ENCODE measurements around the gene GLT1D1.
"Not testable (repeated sequence)": the region's sequence is repeated elsewhere in the genome, so short reads cannot be mapped to it uniquely, and the experiment has no call there.

GLT1D1 gene

DNA sequence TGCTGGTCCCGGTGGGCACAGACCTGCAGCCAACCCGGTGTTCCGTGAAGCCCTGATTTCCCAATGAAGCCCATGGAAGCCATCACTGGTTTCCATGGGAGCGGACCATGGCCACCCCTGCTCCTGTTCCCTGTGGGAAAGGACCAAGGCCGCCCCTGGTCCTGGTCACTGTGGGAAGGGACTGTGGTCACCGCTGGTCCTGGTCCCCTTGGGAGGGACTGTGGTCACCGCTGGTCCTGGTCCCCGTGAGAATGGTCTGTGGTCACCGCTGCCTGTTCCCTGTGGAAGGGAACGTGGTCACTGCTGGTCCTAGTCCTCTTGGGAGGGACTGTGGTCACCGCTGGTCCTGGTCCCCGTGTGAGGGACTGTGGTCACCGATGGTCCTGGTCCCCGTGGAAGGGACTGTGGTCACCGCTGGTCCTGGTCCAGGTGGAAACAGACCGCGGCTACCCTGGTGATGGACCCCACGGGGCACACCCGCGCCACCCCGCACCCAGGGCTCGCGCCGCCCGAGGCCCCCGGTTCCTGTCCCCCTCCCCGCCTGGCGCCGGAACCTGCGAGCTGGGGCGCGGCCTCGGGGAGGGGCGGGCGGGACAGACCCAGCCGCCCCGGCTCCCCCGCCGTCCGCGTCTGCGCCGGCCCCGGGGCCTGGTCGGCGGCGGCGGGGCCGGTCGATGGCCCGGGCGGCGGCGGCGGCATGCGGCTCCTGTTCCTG lies at the start of gene GLT1D1:
TSS of gene GLT1D1 (plus strand) at position 594 of the 715 bp plus-strand sequence. CDS start at position 698, 104 bp downstream.
- no peak for DNase-seq (ENCODE audit: low read depth in 2 of 2, low spot score in 1 of 2)

DNA sequence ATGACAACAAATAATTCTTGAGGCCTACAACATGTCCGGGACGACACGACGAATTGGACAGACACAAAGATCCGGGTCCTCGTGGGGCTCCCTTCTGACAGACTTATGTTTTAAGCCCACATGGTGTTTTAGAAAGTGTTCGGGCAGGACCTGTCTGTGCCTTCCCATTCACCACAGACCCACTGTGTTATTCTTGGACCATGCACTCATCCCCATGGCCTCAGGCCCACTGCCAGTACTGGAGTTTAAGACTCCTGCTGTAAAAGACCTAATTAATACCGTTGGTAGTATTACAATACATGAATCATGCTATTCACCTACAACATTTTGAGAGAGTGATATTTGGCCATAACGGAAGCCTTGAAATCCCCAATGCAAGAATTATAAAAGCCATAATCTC lies 49.5 kb upstream of the GLT1D1 start:
- DNase-seq (ENCODE audit: low read depth in 2 of 2, low spot score in 1 of 2): no peak

DNA sequence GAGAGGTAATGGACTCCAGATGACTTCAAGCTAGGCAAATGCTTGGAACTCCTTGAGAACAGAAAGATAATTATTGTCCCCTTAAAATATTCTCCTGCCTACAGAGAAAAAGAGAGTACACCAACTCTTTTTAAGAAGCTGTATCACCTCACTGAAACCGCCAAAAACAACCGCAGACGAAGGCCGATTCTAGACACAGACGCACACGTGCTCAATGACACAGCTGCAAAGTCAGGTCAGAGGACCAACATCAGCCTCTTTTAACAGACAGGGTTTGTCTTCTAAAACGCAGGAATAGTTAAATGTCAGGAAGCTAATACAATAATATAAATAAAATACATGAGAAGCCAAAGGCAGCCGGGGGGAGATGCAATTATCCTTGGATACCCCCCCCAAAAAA lies 48.5 kb upstream of the GLT1D1 start:
- no peak for DNase-seq (ENCODE audit: low read depth in 2 of 2, low spot score in 1 of 2)

DNA sequence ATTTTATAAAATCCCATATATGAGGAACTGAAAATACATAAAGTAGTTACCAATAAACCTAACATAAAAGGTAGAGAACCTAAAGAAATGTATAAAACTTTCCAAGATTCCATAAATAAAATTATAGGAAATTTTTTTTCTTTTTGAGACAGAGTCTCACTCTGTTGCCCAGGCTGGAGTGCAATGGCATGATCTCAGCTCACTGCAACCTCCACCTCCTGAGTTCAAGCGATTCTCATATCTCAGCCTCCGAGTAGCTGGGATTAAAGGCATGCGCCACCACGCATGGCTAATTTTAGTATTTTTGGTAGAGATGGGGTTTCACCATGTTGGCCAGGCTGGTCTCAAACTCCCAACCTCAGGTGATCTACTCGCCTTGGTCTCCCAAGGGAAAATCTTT lies 47.9 kb upstream of the GLT1D1 start:
- DNase-seq (ENCODE audit: low read depth in 2 of 2, low spot score in 1 of 2): not testable (repeated sequence)

DNA sequence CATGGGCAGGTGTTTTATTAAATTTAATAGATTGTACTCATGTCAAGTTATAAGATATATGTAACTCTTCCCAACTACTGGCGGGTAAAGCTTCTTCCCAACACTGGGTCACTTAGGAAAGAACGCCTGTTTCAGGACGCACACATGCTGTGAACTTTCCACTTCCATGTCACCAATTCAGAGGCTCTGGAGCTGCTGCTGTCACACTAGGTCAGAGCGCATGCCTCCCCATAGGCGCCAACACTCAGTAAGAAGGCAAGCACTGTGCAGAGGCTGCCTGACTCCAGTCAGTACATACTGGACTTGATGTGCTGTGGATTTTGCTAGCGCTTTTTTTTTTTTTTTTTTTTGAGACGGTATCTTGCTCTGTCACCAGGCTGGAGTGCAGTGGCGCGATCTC lies 46.7 kb upstream of the GLT1D1 start:
- no peak for DNase-seq (ENCODE audit: low read depth in 2 of 2, low spot score in 1 of 2)

DNA sequence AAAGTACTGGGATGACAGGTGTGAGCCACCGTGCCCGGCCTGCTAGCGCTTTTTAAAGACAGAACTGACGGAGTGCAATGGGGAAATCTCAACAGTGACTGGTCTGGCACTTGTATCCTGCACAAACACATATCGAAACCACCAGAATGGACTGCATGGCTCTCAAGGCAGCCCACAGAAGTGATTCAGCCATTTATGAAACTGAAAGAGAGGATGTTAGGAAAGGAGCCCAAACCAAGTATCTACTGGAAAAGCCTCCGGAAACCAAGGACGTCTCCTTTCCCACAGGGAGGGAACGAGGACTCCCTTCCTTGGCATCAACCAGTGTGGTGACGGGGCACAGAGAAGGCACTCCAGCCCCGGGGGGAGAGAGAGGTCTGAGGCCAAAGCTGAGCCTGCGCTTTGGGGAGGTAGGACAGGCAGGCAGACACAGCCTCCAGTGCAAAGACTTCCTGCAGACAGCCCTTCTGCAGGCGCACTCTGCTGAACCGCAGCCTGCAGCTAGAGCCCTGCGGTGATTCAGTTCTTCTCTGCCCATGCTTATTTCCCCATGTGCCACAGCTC lies 46.0 kb upstream of the GLT1D1 start:
- DNase-seq (ENCODE audit: low read depth in 2 of 2, low spot score in 1 of 2): no peak

DNA sequence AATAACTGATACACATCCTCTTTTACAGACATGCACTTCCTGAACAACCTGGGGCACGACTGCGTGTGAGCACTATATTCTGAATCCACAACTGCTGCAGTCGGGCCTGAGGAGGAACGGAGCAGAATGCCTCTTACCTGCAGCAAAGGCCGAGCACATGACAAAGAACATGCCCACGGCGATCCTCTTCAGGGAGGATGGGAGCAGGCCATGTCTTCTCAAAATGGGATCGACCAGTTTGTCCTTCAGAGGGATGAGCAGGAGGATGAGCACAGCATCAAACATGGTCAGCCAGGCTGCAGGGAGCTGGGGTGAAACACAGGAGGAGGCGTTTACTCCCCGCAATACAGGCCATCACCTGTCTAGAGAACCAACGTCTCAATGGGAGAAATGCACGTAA lies 44.6 kb upstream of the GLT1D1 start:
- DNase-seq (ENCODE audit: low read depth in 2 of 2, low spot score in 1 of 2): no peak

DNA sequence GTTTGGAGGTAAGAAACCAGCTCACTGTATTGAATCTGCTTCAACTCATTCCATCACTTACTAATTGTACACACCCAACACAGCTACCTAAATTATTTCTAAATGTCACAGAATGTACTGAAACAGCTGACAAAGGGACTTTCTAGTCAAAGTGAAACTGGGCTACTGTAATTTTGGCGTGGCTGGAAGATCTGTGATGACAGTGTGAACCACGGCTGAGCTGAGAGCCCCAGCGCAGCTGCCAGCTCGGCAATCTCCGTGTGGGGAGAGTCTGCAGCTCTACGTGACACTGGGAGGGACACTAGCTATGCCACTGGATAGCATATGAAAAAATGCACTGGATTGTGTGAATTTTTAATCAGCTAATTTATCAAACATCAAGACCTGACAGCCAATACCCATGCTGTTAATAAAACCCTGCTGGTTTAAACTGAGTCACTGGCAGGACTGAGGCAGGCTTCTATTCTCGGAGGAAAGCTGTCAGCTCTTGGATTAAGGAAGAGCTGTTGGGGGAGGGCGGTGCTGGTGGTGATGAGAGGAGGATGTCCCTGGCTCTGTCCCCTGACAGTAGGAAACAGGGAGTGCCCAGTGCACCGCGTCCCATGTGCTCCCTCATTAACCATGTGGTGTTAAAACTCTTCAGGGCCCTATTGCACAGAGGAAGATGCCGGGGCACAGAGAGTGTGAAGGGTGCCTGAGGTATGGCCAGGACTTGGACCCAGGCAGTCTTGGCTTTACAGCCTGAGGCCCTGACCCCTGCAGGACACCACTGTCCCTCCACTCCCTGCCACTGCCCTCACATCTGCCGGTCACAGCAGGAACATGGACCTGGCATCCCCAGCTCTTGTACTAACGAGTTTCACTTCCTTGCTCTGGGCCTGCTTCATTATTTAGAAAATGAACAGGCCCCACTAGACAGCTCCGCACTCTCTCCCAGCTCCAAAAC lies 42.8 kb upstream of the GLT1D1 start:
- DNase-seq (ENCODE audit: low read depth in 2 of 2, low spot score in 1 of 2): no peak

DNA sequence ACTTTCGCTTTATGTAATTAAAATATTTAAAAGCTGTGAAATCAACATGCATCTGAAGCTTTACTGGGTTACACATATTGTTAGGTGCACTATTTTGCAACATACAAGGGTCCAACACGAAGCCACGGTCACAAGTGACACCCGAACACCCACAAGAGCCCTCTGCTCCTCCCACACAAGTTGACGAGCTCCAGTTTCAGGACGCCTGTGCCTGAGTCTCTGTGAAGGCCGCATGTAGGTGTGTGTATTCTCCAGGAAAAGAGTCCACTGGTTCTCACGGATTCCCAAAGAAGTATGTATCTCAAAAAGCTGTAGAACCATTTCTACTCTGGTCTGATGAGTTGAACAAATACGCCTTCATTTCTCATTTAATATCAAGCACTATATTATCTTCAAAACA lies 41.5 kb upstream of the GLT1D1 start:
- no peak for DNase-seq (ENCODE audit: low read depth in 2 of 2, low spot score in 1 of 2)

DNA sequence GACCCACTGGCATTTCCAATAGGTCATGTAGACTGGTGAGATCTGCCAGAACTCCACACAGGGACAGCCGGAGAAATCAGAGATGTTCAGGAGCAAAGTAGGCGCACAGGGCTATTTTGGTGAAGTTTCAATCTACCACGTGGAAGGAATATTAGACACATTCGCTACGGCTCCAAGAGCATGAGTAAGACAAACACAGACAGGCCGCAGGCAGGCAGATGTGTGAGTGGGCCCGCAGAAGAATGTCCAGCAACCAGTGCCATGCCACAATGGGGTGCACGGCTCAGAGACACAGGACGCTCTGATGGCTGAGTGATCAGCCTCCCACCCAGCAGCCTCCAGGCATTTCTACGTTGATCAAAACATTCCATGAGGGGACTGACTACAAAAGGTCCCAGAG lies 39.9 kb upstream of the GLT1D1 start:
- DNase-seq (ENCODE audit: low read depth in 2 of 2, low spot score in 1 of 2): no peak

DNA sequence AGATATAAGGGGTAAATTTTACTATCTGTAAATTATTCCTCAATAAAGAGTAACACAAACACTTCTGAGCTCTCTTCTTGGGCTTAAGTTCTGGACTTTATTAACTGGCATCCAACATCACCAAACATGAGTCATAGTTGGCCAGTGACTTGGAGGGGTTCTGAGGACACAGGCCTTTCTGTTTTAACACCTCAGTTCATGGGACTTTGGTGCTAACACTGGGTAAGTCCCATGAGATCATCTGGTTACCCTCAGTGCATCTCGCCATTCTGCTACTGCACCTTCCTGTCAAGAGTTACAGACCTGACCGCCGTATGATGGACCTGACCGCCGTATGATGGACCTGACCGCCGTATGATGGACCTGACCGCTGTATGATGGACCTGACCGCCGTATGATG lies 39.4 kb upstream of the GLT1D1 start:
- DNase-seq (ENCODE audit: low read depth in 2 of 2, low spot score in 1 of 2): no peak

DNA sequence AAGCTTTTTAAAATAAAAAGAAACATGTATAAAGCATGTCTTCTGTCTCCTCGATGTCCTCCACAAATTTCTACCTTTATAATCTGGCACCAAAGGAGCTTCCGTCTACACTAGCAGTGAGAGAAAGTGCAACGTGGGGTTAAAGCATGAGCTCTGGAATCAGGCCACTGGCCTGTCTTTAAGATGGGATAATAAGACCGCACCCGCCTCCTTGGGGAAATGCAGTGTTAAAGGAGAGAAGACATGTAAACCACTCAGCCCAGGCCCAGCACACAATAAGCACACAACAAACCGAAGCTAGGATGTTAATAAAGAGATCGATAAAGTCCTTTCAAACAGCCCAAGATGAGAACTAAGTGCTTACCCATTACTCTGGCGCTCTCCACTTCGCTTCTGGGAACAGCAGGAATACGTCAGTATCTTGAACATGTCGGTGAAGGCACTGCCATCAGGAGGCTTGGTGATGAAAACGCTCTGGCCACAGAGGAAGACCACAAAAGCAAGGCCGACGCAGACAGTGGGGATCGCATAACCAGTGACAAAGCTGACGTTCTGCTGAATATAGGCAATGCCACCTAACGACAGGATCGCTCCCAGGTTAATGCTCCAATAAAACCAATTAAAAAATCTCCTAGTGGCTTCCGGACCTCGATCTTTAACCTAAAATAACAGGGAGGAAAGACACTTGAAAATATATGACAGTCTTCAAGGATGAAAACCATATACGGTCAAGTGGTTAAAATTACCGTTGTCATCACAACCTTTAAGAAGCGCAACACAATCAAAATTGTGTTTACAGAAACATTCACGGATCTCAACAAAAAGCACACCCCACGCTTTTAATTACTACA lies 38.6 kb upstream of the GLT1D1 start:
- no peak for DNase-seq (ENCODE audit: low read depth in 2 of 2, low spot score in 1 of 2)

DNA sequence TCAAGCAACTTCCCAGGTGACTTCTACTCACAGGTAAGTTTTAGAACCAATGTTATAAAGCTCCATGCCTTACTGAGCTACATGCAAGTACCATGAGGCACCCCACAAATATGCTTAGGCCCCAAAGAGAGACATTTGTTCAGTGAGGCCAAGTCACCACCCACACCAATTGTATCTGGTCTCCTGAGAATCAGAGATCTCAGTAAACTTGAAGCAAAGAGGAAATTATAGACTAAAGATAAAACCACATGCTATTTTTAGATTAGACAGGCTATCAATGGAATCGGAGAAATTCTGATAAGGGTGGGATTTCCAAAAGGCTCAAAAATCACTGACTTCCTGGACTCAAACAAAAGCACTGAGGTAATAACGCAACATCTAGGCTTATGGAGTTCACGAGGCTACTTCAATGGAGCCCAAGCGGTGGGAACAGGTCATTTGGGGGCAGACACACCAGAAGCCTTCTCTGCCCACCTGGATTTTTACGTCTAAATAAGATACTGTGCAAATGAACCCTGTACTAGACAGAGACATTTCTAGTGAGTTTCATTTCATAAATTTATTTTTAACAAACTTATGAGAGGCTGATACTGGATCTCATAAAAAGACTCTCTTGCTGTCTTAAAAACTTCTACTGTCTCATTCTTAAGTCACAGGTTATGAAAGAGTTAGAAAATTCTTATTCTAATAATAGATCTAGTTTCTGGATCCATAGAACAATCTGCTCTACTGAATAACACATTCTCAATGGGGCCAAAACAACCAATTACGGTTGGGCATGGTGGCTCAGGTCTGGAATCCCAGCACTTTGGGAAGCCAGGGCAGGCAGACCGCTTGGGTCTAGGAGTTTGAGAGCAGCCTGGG lies 37.3 kb upstream of the GLT1D1 start:
- no peak for DNase-seq (ENCODE audit: low read depth in 2 of 2, low spot score in 1 of 2)

DNA sequence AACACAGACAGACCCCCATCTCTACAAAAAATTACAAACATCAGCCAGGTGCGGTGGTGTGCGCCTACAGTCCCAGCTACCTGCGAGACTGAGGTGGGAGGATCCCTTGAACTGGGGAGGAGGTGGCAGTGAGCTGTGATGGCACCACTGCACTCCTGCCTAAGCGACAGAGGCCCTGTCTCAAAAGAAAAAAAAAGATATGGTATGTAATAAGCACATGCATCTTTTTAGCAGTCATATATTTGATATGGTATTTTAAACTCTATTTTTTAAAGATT lies 36.7 kb upstream of the GLT1D1 start:
- DNase-seq (ENCODE audit: low read depth in 2 of 2, low spot score in 1 of 2): no peak

DNA sequence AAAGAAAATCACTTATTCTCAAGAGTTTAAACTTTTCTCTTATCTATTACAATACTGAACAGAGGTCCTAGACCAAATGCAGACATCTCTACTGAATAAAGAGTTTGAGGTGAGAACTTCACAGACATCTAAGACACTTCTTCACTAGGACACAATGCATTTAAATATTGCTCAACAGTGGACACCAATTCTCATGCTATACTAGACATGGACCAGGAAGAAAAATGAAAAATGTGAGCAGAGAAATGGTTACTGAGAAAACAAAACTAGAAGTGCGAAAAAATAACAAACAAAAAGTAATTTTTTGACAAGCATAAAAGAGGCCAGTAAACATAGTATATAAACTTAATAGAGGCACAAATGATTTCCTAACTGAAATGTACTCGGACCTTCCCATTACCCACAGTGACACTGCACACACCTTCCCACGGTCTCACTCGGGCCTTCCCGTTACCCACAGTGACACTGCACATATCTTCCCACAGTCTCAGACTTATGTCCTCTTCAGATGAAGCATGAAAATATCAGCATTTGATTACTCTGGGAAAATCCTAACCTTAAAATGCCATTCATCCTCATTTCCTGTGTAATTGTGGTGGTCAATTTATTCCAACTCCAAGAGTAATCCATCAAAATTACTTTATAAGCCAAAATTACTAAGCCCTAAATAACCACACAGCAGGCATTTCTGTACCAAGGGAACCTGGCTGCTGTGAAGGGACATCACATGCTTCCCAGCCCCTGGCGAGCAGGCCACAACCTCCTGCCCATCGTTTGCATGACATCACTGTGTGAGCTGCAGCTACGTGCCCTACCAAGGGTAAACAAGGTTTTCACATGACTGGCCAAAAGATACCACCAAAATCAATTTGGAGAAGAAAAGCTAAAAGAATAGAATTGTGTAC lies 35.9 kb upstream of the GLT1D1 start:
- DNase-seq (ENCODE audit: low read depth in 2 of 2, low spot score in 1 of 2): no peak

DNA sequence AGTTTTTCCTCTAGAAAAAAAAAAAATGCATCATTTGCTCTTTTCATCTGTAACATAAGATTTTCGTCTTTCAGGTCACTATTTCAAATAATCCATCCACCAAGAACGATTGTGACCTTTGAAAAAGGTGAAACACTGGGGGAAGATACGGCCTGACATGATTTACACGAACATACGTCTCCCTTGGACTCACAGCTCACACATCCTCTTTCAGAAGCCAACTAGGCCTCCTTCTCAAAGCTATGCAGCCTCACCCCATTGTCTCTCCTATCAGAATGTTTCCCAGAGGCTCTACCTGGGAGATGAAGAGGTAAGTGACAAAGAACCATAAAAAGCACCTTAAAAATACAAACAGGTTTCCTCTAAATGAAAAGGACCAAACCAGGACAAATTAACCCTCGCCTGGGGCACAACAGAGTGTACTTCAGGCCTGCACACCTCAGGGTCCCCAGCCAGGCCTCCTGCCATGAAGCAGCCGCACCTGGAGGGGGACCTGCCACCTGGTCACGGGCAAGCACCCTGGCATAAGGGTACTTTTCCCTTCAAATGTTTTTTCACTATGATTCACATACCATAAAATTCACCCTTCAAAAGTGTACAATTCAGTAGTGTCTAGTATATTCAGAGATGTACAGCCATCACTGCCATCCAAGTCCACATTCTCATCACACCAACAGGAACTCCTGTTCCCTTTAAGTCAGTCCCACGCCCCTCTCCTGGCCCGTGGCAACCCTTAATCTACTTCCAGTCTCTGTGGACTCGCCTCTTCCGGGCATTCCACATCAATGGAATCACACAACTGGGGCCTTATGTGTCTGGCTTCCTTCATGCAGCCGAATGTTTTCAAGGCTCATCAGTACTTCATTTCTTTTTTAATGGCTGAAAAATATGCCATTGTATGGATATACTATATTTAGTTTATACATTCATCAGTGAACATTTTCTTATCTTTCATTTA lies 34.9 kb upstream of the GLT1D1 start:
- no peak for DNase-seq (ENCODE audit: low read depth in 2 of 2, low spot score in 1 of 2)

DNA sequence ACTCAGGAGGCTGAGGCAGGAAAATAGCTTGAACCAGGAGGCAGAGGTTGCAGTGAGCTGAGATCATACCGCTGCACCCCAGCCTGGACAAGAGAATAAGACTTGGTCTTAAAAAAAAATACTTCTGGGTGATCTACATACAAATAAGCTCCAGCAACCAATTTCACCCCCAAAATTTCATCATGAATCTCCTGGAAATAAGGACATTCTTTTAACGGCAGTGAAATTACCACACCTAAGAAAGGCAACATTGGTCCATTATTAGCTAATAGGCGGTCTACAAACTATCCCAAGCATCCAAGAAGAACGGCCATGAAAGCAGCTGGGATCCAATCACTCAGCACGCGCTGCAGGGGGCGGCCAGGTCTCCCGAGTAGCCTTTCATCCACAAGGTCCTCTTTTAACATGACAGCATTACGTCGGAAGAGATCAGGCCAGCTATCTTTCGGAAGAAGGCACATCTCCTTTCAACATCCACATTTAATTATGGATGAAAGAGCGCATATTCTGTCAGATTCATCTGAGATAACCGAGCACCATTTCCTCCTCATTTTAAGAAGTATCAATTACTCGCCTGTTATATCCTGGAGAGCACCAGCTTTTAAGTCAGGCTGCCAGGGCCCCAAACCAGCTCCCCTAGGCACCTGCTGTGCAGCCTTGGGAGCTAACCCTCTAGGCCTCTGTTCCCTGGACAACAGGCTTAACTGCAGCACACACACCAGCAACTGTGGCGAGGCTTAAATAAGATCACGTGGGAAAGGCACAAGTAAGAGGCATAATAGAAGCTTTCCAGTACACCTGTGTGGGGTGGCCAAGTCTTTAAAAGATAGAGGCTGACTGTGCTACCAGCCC lies 33.8 kb upstream of the GLT1D1 start:
- no peak for DNase-seq (ENCODE audit: low read depth in 2 of 2, low spot score in 1 of 2)
